HG02870 (cell line): ENCODE data around the gene SYNE2.
"Not testable (repeated sequence)": the region's sequence is repeated elsewhere in the genome, so short reads cannot be mapped to it uniquely, and the experiment has no call there.

Experiments used
- ATAC-seq: cut with Tn5 transposase; IDR thresholded peaks from one replicate; pipeline ENCODE4 v1.9.1; 2021; ENCODE audit warnings: mild to moderate bottlenecking, moderate library complexity; ENCODE audit not compliant: unreplicated experiment

The SYNE2 gene

GRCh38 chr14:63852817-63853731, at the start of gene SYNE2:
Gene SYNE2, plus strand, starts transcription at chr14:63853004. Its CDS starts 56,145 bp downstream, at chr14:63909149.
- ATAC-seq = peak; percentile 78

- not testable (repeated sequence) for ATAC-seq
Observed at GRCh38 chr14:63803221-63803791, 49.5 kb upstream of the SYNE2 start.

GRCh38 chr14:63806064-63806463, 46.7 kb upstream of the SYNE2 start:
- not testable (repeated sequence) for ATAC-seq

- not testable (repeated sequence) for ATAC-seq
Observed at GRCh38 chr14:63811692-63812091, 41.1 kb upstream of the SYNE2 start.

GRCh38 chr14:63833728-63834127, 19.1 kb upstream of the SYNE2 start:
- ATAC-seq = no peak

DNA sequence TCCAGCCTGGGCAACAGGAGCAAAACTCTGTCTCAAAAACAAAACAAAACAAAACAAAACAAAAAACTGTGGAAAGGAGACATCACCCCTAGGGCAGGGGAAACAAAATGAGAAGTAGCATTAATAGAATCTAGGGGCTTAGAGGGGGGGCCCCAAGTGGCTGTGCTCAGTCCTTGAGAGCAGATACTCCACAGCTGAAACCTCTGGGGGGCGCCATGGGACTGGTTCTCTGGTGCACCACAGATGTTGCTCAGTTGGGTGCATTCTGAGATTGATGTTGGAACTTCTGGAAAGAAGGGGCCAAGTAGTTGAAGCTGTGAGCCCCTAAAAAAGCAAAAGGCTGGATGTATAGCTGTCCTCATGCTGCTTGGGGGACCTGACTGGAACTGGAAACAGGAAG, 11.8 kb upstream of the SYNE2 start:
- ATAC-seq = no peak

DNA sequence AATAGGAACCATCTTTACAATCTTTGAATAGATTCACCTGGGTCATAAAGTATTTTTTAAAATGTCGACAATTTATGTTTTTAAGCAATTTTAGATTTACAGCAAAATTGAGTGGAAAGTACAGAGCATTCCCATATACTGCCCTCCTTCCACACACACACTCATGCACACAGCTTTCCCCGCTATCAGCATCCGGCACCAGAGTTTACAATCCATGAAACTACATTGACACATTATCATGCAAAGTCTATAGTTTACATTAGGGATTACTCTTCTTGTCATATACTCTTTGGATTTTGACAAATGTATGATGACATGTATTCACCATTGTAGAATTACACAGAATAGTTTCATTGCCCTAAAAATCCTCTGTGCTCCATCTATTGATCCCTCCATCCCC, 9.0 kb upstream of the SYNE2 start:
- no peak for ATAC-seq

- ATAC-seq = no peak
Observed at GRCh38 chr14:63848890-63849289, 3.9 kb upstream of the SYNE2 start.

- no peak for ATAC-seq
Observed at GRCh38 chr14:63852271-63852816, 460 bp upstream of the SYNE2 start.

DNA sequence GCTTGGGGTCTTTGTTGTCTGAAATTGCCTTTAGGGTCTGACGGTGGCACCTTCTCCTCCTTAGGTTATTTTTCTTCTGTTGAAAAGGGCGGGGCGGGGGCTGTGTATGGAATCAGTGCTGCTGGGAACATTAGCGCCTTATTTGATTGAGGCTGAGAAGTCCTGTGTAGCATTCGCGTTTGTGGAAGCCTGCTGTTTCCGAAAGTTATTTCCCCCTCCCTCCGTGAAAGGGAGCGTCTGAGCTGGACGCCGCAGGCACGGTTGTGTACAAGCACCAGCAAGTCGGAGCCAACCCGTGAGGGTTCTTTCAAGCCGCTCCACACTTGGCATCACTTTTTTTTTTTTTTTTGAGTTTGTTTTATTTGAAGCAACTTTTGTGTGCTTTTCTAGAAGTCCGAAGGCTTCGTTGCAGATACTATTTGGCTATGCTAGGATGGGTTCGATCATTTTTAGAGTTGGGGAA, 1.1 kb downstream of the SYNE2 start:
- ATAC-seq = peak; percentile 29

- ATAC-seq = no peak
Observed at GRCh38 chr14:63854330-63854729, 1.5 kb downstream of the SYNE2 start.

- ATAC-seq = no peak
Observed at GRCh38 chr14:63855281-63855680, 2.5 kb downstream of the SYNE2 start.

DNA sequence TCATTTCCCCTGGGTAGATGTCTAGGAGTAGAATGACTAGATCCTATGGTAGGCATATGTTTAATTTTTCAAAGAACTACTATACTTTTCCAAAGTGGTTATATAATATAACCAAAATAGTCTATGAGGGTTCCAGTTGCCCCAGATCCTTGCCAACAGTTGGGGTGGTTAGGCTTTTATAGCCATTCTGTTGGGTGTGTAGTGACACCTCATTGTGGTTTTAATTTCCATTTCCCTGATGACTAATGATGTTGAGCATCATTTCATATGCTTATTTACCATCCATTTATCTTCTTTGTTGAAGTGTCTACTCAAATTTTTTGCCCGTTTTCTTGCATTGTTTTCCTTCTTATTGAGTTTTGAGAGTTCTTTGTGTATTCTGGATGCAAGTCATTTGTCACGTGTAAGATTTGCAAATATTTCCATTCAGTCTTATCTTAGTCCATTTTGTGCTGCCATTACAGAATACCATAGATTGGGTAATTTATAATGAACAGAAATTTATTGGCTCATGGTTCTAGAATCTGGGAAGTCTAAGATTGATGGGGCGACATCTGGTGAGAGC, 4.7 kb downstream of the SYNE2 start:
- no peak for ATAC-seq

GRCh38 chr14:63860146-63860545, 7.3 kb downstream of the SYNE2 start:
- no peak for ATAC-seq

DNA sequence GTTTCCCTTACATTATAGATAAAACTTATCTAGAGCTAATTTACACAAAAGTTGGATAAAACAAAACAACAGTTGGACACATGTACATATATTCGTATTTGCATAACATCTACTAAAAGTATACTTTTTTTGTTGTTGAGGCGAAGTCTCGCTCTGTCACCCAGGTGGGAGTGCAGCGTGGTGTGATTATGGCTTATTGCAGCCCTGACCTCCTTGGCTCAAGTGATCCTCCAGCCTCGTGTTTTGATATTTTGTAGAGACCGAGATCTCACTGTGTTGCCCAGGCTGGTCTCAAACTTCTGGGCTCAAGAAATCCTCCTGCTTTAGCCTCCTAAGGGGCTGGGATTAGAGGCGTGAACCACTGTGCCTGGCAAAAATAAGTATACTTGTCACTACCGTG, 9.4 kb downstream of the SYNE2 start:
- no peak for ATAC-seq

DNA sequence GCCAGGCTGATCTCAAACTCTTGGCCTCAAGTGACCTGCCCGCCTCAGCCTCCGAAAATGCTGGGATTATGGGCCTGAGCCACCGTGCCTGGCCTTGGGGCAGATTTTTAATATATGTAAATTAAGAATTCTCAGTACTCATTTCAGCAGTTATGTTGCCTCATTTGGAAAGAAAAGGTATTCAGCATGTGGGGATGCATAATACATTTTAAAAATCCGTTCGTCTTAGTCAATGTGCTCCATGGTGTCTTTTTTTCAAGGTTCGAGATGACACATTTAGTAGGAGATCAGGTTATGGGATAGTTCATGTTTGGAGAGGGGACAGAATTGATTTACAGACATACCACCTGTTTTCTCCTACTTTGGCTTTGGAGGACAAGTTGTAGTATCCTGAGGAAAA, 10.2 kb downstream of the SYNE2 start:
- ATAC-seq = no peak

GRCh38 chr14:63864775-63865174, 12.0 kb downstream of the SYNE2 start:
- ATAC-seq = peak; percentile 39

DNA sequence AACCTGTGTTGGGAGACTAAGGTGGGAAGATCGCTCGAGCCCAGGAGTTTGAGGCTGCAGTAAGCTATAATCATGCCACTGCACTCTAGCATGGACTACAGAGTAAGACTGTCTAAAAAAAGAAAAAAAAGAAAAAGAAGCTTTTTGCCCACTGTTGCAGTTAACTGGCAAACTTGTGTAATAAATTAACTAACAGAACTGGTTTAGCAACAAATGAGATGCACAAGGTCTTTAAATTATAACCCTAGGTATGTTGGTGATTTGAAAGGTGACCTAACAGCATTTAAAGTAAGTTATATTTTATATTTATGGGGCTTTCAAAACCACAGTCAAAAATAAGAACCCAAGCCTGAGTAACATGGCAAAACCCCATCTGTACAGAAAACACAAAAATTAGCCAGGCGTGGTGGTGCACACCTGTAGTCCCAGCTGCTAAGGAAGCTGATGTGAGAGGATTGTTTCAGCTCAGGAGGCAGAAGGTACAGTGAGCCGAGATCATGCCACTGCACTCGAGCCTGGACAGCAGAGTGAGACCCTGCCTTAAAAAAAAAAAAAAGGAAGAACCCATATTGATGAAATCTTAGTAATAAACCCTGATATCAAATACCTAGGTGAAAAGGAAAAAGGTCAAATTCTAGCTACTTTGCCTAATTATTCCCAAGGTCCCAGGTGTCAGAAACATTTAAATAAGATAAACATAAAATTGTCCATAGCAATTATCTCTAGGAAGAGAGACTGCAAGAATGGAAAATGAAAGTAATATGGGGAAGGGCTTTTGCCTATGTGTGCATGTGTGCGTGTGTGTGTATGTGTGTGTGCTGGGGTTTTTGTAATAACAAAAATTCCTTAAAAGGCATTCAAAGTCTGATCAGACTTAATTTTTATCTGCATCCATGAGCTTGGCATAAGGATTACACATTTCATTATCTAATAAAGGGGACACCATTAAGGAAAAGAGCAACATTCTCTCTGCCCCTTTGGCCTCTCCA, 15.4 kb downstream of the SYNE2 start:
- no peak for ATAC-seq

DNA sequence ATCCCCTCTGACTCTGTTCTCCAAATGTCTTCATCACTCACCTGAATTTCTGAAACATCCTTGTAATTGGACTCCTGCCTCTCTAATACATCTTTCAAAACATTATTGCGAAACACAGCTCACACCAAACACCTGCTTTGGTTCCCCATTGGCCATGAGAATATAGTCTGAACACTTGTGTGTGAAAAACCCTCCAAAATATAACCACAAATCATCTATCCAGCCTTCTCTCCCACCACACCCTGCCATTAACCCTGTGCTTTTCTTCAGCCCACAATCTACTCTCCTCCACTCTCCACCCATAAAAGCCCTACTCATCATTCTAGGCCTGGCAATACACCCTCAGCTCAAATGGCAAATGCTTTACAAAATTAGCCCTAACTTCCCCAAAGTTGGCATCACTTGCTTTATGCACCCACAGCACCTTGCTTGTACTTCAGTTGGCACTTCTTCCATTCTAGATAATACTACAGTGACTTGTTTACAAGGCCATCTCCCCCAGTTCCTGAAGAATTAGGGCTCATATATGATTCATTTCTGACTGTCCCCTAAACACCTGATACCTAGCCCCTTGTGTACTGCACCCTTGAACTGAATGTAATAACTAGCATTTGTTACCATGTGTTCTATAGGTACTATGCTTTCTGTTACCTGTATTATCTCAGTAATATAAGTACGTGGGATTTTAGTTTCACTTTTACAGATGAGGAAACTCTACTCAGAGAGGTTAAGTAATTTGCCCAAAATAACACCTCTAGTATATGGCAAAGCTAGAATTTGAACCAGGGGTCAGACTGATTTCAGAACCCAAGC, 17.3 kb downstream of the SYNE2 start:
- ATAC-seq = peak; percentile 48

DNA sequence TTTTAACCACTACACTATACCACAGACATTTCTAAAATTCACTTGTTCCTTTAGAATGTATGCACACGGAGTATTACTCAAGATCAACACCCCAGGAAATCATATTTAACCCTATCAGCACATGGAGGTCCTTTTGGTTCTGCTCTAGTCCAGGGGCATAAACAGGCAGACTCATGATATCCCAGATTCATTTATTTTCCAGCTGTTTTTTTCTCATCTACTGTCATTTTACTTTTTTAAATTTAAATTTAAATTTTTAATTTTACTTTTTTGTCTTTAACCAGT, 17.9 kb downstream of the SYNE2 start:
- not testable (repeated sequence) for ATAC-seq
